Measurements from ENCODE around the gene PTGFR.

GRCh38 chr1:78493451-78493850 is 2.7 kb downstream of the PTGFR start:
- no peak for TF ChIP-seq CTCF (IDR thresholded peaks at IDR 0.05; ENCODE audit: low read length)
- no peak for TF ChIP-seq EZH2 (IDR thresholded peaks at IDR 0.05; ENCODE audit: borderline replicate concordance, low read length)

Measured in OCI-LY1 (cell line).